ENCODE data around the gene EDAR.

EDAR gene

GRCh38 chr2:108988796-108989713 is at the start of gene EDAR:
TSS of gene EDAR (minus strand) at chr2:108989220. CDS start at chr2:108931014, 58,206 bp downstream.
- DNase-seq, result peak; percentile 55

GRCh38 chr2:109033171-109033570 is 44.2 kb upstream of the EDAR start:
- no peak for DNase-seq

DNA sequence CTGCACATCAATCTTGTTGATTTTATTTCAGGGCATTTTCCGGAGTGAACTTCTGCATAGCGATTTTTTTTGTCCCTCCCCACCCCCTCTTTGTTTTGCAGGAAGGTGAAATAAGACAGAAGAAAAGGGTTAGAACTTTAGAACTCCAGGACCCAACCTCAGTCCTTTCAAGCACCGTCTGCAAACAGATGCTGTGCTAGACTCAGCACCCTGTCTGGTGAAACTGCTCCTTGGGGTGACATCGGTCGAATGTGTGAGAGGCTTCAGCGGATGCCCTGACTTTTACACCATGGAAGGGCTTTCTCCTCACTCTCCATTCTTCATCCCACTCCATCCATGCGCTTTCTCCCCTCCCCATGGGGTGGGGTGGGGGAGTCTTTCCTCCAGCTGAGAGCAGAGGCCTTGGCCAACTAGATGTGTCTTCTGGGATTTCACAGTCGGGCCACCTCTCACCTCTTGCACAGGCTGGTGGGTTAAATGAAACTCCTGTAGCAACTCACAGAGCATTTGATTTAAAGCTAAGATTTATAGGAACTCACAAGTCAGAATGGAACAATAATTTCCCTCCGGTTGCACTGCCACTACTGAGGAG is 43.3 kb upstream of the EDAR start:
- peak; percentile 43 for DNase-seq

DNA sequence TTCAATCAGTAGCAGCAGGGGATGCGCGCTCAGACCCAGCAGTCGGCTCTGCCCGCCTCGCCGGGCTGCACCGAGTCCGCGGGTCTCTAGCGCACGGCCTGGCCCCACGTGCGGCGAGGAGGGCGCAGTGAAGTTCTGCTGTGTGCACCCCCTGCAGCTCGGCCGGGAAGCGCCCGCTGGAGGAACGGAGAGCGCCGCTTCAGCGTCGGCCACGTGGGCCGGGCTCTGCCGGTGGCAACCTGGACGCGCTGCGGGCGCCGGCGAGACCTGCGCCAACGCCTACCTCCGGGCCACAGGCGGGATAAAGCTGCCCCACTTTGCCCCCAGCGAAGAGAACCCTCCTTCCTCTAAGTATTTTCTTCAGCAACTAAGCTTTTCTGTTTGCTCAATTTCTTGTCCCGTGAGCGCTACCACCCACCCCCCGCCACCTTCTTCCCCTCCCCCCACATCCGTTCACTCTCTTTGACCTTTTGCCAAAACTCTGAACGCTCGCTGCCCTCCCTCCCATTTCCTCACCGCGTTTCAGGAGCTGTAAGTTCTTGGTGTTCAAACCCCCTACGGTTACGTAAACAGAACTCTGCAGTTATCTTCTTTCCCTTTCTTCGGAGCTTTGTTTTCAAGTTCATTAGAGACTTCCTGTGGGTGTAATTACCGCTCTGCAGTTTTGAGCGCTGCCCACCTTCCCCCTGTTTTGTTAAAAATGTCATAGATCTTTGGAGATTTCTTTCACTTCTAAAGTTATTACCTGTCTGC is 42.6 kb upstream of the EDAR start:
- DNase-seq, result peak; percentile 68

DNA sequence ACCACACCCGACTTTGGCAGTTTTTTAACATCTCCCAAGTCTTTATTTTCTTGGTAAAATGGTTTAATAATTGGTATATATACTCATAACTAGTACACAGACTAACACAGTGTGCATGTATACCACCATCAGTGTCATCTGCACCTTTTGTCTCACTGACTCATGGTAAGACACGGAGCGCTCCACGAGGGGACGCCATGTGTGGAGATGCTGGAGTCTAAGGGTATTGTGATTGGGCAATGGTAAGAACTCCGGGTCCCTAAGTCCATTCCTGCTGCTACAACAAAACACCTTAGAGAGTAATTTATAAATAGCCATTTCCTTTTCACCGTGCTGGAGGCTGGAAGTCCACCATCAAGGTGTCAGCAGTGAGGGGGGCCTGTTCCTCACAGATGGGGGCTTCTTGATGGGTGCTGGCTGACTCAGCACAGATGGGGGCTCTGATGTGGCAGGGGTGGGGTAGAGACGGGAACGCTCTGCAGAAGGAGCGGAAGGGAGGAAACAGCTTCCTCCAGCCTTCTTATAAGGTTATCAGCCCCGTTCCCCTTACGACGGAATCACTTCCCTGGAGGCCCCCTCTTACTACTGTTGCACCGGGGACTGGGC is 42.0 kb upstream of the EDAR start:
- DNase-seq, result peak; percentile 36

- DNase-seq, result no peak
Observed at GRCh38 chr2:109029490-109030201, 40.6 kb upstream of the EDAR start.

DNA sequence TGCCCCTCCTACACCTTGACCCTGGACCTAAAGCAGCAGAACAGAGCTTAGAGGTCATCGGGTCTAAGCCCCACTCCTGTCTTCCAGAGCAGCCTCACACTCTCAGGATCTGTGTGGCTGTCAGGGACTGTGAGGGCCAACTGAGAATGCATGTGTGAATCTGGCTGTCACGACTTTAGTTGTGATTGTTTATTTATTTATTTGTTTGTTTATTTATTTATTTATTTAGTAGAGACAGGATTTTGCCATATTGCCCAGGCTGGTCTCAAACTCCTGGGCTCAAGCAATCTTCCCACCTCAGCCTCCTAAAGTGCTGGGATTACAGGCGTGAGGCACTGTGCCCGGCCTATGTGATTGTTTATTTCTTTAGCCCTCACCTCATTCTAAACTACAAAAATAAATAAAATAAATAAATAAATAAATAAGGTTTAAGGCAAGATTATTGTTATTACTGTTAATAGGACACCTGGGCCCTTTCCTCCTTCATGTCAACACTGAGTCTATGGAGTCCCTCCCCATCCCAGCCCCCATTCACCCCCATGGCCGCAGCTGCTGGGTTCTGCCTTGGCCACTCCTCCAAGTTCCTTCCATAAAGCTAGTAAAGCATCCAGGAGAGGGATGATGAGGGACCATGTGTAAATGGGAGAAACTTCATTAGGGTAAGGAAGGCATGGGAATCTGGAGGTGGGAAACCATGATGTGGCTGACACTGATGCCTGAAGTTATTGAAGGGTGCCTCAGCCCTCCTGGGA is 39.9 kb upstream of the EDAR start:
- DNase-seq, result no peak

- no peak for DNase-seq
Observed at GRCh38 chr2:109028277-109028676, 39.3 kb upstream of the EDAR start.

- no peak for DNase-seq
Observed at GRCh38 chr2:109027702-109028101, 38.7 kb upstream of the EDAR start.

- no peak for DNase-seq
Observed at GRCh38 chr2:109024477-109024876, 35.5 kb upstream of the EDAR start.

DNA sequence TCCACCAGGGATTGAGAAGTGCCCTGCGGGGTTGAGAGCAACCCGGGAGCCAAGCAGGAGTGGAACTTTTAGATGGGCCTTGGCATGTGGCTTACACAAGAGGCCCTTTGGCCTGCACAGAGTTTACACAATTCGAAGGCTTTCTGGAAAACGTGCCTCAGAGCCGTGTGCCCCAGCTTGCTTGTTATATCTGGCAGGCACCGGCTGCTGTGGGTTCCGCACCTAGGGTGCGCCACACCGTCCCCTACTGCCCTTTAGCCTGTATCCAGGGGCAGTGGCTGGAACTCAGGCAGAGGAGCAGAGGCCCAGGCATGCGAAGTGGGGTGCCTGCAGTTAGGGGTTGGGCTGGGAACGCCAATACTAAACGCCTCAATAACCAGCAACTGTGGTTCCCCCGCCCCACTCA is 32.9 kb upstream of the EDAR start:
- no peak for DNase-seq

GRCh38 chr2:109020217-109020637 is 31.2 kb upstream of the EDAR start:
- no peak for DNase-seq

GRCh38 chr2:109018452-109018851 is 29.4 kb upstream of the EDAR start:
- no peak for DNase-seq

- DNase-seq, result no peak
Observed at GRCh38 chr2:109017017-109017416, 28.0 kb upstream of the EDAR start.

GRCh38 chr2:109016376-109016775 is 27.4 kb upstream of the EDAR start:
- DNase-seq, result no peak

GRCh38 chr2:109014476-109014875 is 25.5 kb upstream of the EDAR start:
- no peak for DNase-seq

- no peak for DNase-seq
Observed at GRCh38 chr2:109013051-109013450, 24.0 kb upstream of the EDAR start.

GRCh38 chr2:109009920-109010610 is 21.0 kb upstream of the EDAR start:
- no peak for DNase-seq

DNA sequence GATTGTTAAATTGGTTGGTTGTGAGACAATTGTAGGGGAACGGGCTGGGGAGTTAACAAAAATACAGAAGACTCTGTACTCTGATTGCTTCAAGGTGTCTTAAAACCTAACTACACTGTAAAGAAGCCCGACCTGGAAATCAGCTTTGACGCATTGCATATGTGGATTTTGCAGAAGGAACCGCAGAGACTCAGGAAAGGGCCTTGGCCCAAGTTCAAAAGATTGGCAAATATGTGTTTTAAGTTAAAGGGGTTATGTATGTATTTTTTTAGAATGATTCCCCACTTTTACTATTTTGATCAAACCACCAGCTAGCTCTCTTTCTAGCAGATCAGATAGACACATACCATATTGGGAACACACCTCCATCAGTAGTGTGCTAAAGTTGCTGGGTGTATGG is 18.0 kb upstream of the EDAR start:
- DNase-seq, result no peak

DNA sequence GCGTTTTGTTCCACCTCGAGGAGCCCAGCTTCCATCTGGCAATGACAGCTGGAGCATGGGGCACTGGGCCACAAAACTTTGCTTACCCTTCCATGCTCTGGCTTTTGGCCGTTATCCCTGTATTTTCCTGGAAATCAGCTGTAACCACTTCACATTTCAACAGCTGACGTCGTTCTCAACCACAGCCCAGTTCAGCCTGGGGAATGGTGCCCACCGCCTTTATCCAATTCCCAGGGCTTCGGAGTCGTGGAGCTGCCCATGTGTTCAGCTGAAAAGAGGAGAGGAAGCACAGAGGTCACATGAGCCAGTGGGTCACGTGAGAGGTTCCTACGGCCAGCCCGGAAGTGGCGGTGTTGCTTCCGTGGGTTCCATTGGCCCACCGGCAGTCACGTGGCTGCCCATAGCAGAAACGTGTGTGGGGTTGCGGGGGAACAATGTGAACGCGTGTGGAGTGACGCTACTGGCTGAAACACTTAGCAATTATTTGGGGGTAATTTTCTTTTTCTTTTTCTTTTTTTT is 16.7 kb upstream of the EDAR start:
- no peak for DNase-seq

- DNase-seq, result no peak
Observed at GRCh38 chr2:109001201-109001600, 12.2 kb upstream of the EDAR start.
